CD4-positive, alpha-beta T cell treated with Interleukin-15 for 1 hour (primary cell): ENCODE data around the gene GAL3ST3.
"Not testable (repeated sequence)": the region's sequence is repeated elsewhere in the genome, so short reads cannot be mapped to it uniquely, and the experiment has no call there.

Source experiments
- DNase-seq: peaks from one replicate; pipeline ENCODE4 v3.0.0-alpha.2; 2020

Gene GAL3ST3

DNA sequence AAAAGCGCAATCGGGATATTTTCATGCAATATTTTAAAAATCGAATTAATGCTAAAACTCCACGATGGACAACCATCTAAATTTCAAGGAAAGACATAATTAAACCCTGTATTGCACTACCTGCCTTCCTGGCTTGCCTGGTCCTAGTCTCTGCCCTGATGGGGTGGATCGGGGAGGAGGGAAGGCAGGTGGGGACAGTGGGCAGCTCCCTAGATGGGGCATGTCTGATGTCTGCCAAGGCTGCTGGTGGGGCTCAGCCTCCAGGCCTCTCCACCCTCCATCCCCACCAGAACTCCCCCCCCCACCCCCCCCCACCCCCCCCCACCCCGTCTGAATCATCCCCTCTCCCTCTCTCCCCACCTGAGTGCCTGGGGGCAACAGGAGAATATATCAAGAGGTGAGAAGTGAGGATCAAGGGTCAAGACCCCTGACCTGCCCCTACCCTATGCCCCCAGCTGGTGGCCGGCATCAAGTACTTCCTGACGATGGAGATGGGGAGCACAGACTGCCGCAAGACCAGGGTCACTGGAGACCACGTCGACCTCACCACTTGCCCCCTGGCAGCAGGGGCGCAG is 36.5 kb downstream of the GAL3ST3 start:
- DNase-seq = no peak

DNA sequence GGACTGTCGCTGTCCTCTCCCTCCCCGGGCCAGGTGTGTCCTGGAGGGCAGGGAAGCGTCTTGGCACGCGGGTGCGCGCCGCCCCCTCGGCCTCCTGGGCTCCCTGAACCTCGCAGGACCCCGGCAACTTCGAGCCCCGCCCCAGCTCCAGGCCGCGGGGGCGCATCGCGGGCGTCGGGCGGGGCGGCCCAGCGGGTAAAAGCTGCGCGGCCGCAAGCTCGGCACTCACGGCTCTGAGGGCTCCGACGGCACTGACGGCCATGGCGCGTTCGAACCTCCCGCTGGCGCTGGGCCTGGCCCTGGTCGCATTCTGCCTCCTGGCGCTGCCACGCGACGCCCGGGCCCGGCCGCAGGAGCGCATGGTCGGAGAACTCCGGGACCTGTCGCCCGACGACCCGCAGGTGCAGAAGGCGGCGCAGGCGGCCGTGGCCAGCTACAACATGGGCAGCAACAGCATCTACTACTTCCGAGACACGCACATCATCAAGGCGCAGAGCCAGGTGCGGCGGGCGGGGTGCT is 37.1 kb downstream of the GAL3ST3 start, which contains the start of gene CST6:
Gene CST6, plus strand, starts transcription at position 224 of the 519 bp plus-strand sequence. Its CDS starts 37 bp downstream, at position 261.
- DNase-seq = no peak

DNA sequence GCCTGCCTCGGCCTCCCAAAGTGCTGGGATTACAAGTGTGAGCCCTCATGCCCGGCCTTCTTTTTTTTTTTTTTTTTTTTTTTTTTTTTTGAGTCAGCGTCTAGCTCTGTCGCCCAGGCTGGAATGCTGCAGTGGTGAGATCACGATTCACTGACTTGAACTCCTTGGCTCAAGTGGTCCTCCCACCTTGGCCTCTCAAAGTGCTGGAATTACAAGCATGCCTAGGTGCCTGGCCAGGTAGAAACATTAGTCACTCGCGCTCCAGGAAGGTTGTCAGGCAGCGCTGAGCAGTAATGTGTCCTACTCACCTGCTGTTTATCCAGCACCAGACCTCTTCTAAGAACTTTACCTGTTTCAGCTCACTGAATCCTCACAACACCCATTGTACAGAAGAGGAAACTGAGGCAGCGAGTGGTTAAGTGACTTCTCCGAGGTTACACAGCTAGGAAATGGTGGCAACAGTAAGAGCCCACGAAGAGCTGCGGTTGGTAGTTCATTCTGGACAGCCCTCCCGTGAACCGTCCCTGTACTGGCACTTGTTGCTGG is 37.6 kb downstream of the GAL3ST3 start:
- DNase-seq = no peak

DNA sequence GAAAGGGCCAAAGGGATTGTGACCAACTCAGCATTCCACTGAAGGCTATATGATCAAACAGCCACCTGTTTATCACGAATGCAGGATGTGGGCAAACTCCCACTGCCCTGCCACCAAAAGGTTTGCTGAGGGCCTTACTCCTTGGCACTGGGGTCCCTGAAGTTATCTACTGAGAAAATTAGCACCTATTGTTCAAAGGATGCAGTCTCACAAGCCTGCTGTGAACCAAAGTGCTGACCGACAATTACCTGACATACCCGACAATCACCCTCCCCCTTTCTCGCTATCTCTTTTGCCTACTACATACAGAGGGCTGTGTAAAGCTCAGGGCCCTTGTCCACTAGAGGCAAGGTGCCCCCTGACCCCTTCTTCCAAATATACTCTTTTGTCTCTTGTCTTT is 38.9 kb downstream of the GAL3ST3 start:
- not testable (repeated sequence) for DNase-seq

DNA sequence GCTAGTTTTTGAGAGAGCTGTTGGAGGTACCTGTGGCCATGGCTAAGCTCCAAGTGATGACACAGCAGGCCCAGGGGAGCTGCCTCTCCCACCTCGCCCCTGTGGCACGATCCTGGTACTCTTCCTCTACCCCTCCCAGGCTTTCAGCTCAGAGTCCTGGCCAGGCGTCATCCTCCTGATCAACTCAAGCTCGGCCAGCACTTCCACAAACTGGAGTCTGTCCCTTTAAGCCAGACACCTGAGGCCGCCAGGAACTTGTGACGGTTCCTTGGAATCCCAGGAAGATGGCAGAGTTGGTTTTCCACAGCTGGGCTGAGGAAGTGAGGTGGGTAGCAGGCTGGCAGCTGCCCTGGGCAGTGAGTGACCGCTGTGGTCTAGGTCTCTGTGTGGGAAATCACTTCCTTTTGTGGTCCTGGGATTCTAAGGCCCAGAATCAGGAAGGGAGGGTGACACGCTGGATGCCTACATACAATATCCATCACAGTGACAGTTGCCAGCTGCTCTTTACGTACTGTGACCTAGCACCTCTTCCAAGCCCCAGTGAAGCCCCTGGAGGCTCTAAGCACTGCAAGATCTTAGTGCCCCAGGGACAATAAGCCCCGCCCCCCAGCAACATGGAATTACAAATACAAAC is 40.4 kb downstream of the GAL3ST3 start:
- DNase-seq = no peak

DNA sequence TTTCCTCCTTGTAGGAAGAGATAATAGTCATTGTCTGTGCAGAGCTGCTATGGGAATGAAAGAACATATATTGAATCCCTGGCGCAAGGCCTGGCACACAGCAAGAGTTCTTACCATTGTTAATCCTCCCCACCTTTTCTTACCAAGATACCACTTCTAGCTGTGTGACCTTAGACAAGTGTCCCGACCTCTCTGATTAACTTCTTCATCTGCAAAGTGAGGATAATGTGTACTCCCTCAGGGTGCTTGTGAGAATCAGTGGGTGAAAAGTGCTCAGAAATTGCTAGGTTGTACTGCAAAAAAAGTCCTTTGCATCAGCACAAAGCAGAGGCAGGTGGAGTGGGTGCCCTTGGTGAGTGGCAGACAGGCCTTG is 40.9 kb downstream of the GAL3ST3 start:
- no peak for DNase-seq

DNA sequence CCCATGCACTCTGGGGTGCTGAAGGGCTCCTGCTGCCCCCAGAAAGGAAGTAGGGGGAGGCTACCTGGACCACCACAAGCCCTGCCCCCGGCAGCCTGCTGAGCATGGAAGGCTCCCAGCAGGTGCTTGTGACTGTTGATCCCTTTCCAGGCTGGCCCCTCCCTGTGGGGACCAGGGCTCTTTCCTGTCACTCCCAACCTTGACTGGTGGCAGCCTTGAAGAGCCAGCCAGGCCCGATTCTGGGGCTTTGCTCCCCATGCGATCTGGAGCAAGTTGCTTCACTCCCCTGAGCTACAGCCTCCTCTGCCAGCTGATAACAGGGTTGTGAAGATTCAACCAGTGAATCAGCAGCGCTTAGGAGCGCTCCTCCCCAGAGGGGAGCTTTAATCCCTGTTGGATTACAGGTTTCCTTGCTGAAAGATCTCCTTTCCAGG is 41.7 kb downstream of the GAL3ST3 start:
- no peak for DNase-seq

DNA sequence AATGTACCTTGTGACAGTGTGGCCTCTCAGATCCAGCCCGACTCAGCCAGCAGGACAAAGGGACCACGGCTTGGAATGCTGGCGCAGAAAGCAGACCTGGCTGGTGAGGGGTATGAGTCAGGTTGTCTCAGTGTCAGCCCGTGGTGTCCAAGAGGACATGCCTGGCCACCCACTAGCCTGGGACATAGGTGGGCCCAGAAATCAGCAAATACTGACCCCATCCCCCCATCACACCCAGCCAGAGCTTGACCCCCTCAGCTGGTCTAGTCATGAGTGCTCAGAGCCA is 42.1 kb downstream of the GAL3ST3 start:
- DNase-seq = no peak

DNA sequence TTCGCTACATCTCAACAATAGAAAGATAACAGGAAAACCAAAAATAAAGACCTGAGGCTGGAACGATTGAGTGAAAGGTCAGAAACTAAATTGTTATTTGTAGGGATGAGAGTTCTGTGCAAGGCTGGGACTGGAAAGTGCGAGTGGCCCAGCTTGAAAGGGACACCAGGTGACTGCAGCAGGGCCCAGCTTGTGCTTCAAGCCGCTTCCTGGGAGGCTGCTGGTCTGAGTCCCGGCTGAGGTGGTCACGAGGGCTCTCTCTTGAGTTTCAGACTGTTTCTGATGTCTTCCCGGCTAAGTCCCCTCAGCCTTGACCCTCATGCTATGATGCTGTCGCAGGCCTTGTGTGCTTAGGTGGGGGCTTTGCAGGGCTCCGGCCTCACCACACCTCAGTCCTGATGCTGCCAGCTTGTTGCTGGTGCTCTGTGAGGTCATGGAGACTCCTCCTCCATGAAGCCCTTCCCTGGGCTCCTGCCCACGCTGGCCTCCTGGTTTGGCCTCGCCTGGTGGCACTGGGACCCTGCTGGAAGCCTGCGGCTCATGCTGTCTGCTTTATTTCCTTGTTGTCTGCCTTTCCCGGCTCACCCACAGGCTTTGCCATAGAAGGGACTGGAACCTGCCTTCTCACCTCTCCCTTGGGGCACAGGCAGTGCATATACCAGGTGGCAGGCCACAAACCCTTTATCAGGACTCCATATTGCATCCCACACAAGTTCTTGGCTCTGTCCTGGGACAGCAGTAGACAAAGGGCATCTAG is 42.6 kb downstream of the GAL3ST3 start:
- DNase-seq = no peak

DNA sequence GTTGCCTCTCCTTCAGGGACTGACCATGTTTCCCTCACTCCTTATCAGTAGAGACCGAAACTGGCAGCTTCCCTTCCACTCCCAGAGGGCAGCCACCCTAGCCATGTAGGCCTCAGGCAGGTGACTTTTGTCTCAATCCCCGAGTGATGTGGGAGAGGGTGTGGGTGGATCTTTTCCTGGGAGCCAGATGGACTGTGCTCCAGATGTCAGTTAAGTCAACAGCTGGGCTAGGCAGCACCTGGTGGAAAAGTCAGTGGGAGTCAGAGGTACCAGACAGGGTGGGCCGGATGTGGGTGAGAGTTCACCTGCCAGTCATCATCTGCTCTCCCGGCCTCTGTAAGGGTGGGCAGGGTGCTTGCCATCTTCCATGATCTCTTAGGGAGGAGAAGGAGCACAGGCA is 44.8 kb downstream of the GAL3ST3 start:
- no peak for DNase-seq

DNA sequence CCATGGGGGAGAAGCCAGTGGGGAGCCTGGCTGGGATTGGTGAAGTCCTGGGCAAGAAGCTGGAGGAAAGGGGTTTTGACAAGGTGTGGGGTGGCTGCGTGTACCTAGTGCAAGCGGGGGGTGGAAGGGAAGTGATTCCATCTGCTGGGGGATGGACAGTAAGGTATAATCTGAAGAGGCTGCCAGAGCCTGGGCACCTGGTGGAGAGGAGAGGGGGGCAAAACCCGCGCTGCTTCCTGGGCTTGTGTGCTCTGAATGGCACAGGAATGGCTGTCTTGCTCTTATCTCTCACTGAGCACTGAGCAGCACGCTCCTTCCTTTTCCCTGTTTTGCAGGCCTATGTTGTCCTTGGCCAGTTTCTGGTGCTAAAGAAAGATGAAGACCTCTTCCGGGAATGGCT is 45.7 kb downstream of the GAL3ST3 start:
- DNase-seq = no peak

DNA sequence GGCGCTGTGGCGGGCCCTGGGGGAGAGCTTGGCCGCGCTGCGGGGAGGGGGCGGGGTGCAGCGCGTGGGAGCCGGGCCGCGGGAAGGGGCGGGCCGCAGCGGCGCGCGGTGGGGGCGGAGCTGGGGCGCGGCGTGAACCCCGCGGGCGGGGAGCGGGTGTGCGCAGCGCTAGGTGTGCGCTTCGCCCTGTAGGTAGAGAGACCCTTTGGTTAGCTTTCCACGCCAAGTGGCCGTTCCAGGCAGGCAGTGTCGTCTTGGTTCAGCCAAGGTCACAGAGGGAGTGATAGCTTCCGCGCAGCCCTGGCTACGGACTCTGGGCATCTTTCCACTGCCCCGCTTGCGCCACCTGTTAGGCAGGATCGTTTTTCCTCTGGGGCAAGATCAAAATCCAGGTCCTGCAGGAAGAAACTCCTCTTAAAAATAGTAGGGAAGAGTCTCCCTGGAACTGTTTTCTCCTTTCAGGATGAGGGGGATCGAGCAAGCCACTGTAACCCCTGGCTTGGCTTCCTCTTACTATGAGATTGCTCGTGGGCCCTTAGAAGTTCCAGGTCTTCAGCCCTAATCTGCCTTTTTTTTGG is 46.2 kb downstream of the GAL3ST3 start:
- no peak for DNase-seq

DNA sequence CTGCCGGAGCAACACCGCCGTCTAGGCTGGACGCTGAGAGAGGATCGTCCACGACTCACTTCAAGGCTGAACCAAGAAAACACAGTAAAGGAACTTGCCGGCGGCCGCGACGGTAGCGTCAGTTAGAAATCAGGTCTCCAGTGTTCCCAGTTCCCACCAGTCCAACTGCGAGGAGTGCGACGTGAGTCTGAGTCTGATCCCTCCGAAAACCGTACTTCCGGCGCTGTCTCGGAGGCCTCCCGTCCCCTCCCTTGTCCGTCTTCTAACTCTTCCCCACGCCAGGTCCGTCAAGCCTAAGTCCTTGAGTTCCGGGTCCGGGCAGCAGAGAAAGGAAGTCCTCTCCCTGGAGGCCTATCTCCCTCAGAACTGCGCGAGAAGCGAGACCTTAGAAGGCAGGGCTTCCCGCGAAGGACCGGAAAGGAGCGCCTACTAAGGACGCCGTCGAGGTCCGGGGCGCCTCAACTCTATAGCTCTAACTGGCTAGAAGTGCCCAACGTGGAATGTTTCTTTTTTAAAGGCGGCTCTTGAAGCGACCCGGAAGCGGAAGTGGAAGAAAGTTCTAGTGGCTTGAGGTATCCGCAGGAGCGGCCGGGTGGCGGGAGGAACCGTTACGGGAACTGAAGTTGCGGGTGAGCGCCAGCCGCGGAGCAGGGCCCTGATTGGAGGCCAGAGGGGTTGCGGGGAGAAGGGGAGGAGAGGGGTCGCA is 46.9 kb downstream of the GAL3ST3 start, which contains the start of the genes BANF1 and EIF1AD:
Gene BANF1, plus strand, starts transcription at position 562 of the 706 bp plus-strand sequence. CDS start 748 bp downstream, outside the sequence.
Gene EIF1AD, minus strand, starts transcription at position 216 of the 706 bp plus-strand sequence. CDS start 1,768 bp downstream, outside the sequence.
- peak; percentile 92 for DNase-seq

DNA sequence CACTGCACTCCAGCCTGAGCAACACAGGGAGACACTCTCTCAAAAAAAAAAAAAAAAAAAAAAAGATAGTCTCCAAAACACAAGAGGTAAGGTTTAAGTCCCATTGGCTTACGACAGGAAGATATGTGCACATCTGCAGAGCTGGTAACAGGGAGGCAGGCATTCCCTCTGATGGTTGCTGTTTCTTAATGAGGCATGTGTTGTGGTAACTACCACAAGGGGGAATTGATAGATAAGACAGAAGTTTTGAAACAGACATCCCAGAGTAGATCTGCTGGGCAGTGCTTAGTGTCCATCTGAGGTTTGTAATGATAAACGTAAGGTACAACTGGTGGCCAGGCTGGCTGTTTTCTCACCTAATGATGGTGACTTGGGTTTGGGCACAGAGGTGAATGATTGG is 51.7 kb downstream of the GAL3ST3 start:
- no peak for DNase-seq

DNA sequence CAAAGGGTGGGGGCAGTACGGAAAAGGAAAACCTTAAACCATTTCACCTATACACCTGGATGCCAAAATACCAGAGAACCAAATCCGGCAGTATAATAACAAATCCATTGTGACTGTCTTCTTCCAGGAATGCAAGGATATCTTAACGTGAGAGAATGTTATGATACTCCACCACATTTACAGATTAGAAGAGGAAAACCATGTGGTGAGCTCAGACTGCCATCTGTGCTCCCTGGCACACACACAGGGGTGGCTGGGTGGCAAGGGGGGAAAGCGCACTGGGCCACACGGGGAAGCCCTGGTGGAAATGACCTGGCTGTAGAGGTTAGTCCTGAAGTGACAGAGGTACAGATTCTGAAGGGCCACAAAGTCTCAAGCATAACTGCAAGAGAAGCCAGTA is 56.9 kb downstream of the GAL3ST3 start:
- no peak for DNase-seq
